A549 (cell line): ENCODE data around the gene DAD1. TPM values are rescaled to one million over a fixed set of nuclear protein-coding genes. Genes with fewer than 3 reads are reported as not detected.
A peak's percentile ranks its signal among the peaks of the same experiment; 100 is the strongest.

ENCODE experiments used
- ATAC-seq, 2 experiments: fragments of 200-7000 bp in 1 of 2; fragments of >200 bp in 1 of 2; cut with Nextera tagmentation in 1 of 2; cut with Tn5 transposase in 1 of 2; 3 replicates each; pipeline versions ENCODE4 v1.8.0 to v1.9.1; 2018 to 2020; ENCODE audit warnings: mild to moderate bottlenecking in 1 of 2, moderate library complexity in 1 of 2
- CTCF ChIA-PET: fragments of 300-600 bp; sonication (Branson Sonifier 250); formaldehyde crosslinking; extraction: SDS; loops from one replicate; lab custom pipeline; 2021; ENCODE audit warnings: antibody characterized with exemption, inconsistent platforms; lab: Yijun Ruan, JAX
- POLR2A ChIA-PET: fragments of 350-600 bp; formaldehyde crosslinking; extraction: SDS; loops from one replicate; lab custom pipeline; 2021; ENCODE audit warnings: antibody characterized with exemption, inconsistent platforms; lab: Yijun Ruan, JAX
- DNase-seq, 2 experiments: peaks; one replicate each; pipeline versions ENCODE4 v3.0.0 to v3.0.0-alpha.2; 2011 to 2016; ENCODE audit warnings: low read depth in 1 of 2, low spot score in 1 of 2
- FAIRE-seq: peaks from 2 replicates; lab custom pipeline; 2011; peaks lifted over from hg19 to GRCh38; lab: Jason Lieb, UNC
- H3K27ac ChIP-seq, 2 experiments: fragments of >200 bp; sonication (Bioruptor Twin); formaldehyde crosslinking; 3 replicates each; pipeline ENCODE4 v1.5.1; 2016 to 2017
- H3K4me1 ChIP-seq: fragments of >200 bp; sonication (Bioruptor Twin); formaldehyde crosslinking; 3 replicates; pipeline ENCODE4 v1.6.1; 2016
- H3K4me2 ChIP-seq: fragments of >200 bp; sonication (Bioruptor Twin); formaldehyde crosslinking; 3 replicates; pipeline ENCODE4 v1.6.1; 2016
- H3K4me3 ChIP-seq: fragments of >200 bp; sonication (Bioruptor Twin); formaldehyde crosslinking; 3 replicates; pipeline ENCODE4 v1.5.1; 2016
- H3K9me3 ChIP-seq: fragments of >200 bp; sonication (Bioruptor Twin); formaldehyde crosslinking; 3 replicates; pipeline ENCODE4 v1.6.1; 2016
- CEBPB ChIP-seq, 2 experiments: fragments of >200 bp in 1 of 2; sonication (Bioruptor Twin) in 1 of 2; formaldehyde crosslinking in 1 of 2; IDR thresholded peaks; 2 replicates each; pipeline ENCODE4 v1.6.1; 2012 to 2016
- CHD4 ChIP-seq: fragments of 200-600 bp; sonication (generic); IDR thresholded peaks from 2 replicates; pipeline ENCODE4 v1.6.1; 2016; ENCODE audit warnings: antibody characterized with exemption, mild to moderate bottlenecking, borderline replicate concordance
- EHF ChIP-seq: fragments of 250-450 bp; sonication (Bioruptor Pico); IDR thresholded peaks from 2 replicates; pipeline ENCODE4 v1.5.0; 2020; ENCODE audit warnings: mild to moderate bottlenecking
- EHMT2 ChIP-seq: fragments of 200-600 bp; sonication (generic); IDR thresholded peaks from 2 replicates; pipeline ENCODE4 v1.6.1; 2016; ENCODE audit warnings: antibody characterized with exemption, low read depth, mild to moderate bottlenecking, moderate library complexity
- ESRRA ChIP-seq: fragments of 150-350 bp; IDR thresholded peaks from 2 replicates; pipeline ENCODE4 v1.6.1; 2014; ENCODE audit warnings: mild to moderate bottlenecking, low read length, borderline replicate concordance
- FOSB ChIP-seq: fragments of 250-450 bp; sonication (Bioruptor Pico); IDR thresholded peaks from 2 replicates; pipeline ENCODE4 v1.5.0; 2020; ENCODE audit warnings: mild to moderate bottlenecking, moderate library complexity
- FOSL2 ChIP-seq, 2 experiments: fragments of 450-650 bp in 1 of 2; fragments of >200 bp in 1 of 2; sonication (Bioruptor Twin) in 1 of 2; formaldehyde crosslinking; IDR thresholded peaks; 2 replicates each; pipeline versions ENCODE4 v1.5.0 to v1.6.1; 2016 to 2020; ENCODE audit warnings: mild to moderate bottlenecking in 1 of 2, moderate library complexity in 1 of 2
- FOXS1 ChIP-seq: fragments of 250-450 bp; sonication (Bioruptor Pico); IDR thresholded peaks from 2 replicates; pipeline ENCODE4 v1.5.0; 2020; ENCODE audit warnings: mild to moderate bottlenecking, moderate library complexity
- NR3C1 ChIP-seq: fragments of >200 bp; sonication (Bioruptor Twin); formaldehyde crosslinking; IDR thresholded peaks from 3 replicates; pipeline ENCODE4 v1.6.1; 2017
- PHF8 ChIP-seq: fragments of 200-600 bp; sonication (generic); IDR thresholded peaks from 2 replicates; pipeline ENCODE4 v1.6.1; 2016; ENCODE audit warnings: low read depth, mild to moderate bottlenecking, antibody characterized with exemption, moderate library complexity, borderline replicate concordance
- REST ChIP-seq: fragments of 200-600 bp; sonication (generic); IDR thresholded peaks from 2 replicates; pipeline ENCODE4 v1.6.1; 2016; ENCODE audit warnings: antibody characterized with exemption, mild to moderate bottlenecking, moderate library complexity
- RNF2 ChIP-seq: fragments of 200-600 bp; sonication (generic); IDR thresholded peaks from 2 replicates; pipeline ENCODE4 v1.6.1; 2016; ENCODE audit warnings: low read depth, mild to moderate bottlenecking, antibody characterized with exemption, moderate library complexity, borderline replicate concordance
- TFCP2L1 ChIP-seq: fragments of 250-450 bp; sonication (Bioruptor Pico); IDR thresholded peaks from 2 replicates; pipeline ENCODE4 v1.5.0; 2021; ENCODE audit warnings: mild to moderate bottlenecking
- ZC3H11A ChIP-seq: fragments of 450-650 bp; IDR thresholded peaks from 2 replicates; pipeline ENCODE4 v1.6.1; 2014; ENCODE audit warnings: antibody characterized with exemption, mild to moderate bottlenecking
- ZFP36 ChIP-seq: fragments of 450-650 bp; IDR thresholded peaks from 2 replicates; pipeline ENCODE4 v1.6.1; 2014; ENCODE audit warnings: borderline replicate concordance; ENCODE audit not compliant: partially characterized antibody
- ZSCAN20 ChIP-seq: fragments of 250-450 bp; sonication (Bioruptor Pico); IDR thresholded peaks from 2 replicates; pipeline ENCODE4 v1.8.0; 2022; ENCODE audit warnings: mild to moderate bottlenecking, moderate library complexity
- WGBS: methylation state at CpG from one replicate; pipeline ENCODE4 v1.1.6; 2017; ENCODE audit errors: missing lambda C conversion rate; 5-methylcytosine and 5-hydroxymethylcytosine counted together
- polyA plus RNA-seq, 4 experiments: library from polyadenylated mRNA; depleted of rRNA in 3 of 4; stranded (reverse); fragments of >200 nt; fragmentation: RNase III in 1 of 4; extraction: RNeasy Plus Mini Kit Qiagen cat#74134 plus additional on column Dnase treatment in 1 of 4; gene quantifications; 2 replicates in 3 of 4; 3 replicates in 1 of 4; pipeline ENCODE4 v1.2.3, GENCODE V29; 2011 to 2017
- TF ChIP-seq, protein P1 (sequence below): fragments of >200 bp; sonication (Bioruptor Twin); formaldehyde crosslinking; IDR thresholded peaks from 2 replicates; pipeline ENCODE4 v1.6.1; 2016
- TF ChIP-seq, protein P2 (sequence below): fragments of >200 bp; sonication (Bioruptor Twin); formaldehyde crosslinking; IDR thresholded peaks from 3 replicates; pipeline ENCODE4 v1.6.1; 2016

DAD1 gene
- polyA plus RNA-seq, 2 of the 4 experiments (the other 2 are of a cell fraction) = 317 to 474 TPM

DNA sequence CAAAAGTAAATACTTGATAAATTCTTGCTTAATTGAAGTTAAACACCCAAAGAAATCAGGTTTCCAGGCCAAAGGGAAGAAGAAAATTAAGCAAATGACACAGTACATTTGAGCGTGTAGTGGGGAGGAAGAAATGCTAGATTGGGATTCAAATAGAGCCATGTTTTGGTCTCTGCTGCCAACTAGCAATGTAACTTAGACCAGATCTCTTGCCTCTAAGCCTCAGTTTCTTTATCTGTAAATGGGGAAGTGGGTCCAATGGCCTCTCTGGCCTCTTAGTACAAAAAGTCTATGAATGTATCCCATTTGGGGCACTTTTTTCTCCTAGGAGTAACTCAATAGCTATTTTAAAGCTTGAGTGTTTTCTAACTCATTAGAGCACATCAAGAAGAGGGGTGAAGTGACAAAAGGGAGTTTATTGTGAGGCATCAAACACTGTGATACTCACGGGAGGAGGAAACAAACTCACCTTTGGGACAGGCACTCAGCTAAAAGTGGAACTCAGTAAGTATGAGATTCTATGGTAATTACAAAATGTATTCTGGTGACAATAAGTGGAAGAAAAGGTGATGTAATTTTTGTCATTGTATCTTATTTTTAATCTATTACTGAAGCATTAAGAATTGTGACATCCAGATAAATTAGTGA is 55.8 kb downstream of the DAD1 start:
- FAIRE-seq (no peak), ATAC-seq (no peak), DNase-seq (no peak)
- POLR2A ChIA-PET = no interaction called here
- H3K27ac ChIP-seq = no peak overlapping the region
- H3K4me3 ChIP-seq = no peak overlapping the region
- CTCF ChIA-PET = interaction anchor here (0.8 to 1.2 kb wide), 3 partner anchors 9 to 145 kb away, joined by 3 to 5 read pairs (median 4); partner anchors contain the start of gene OR6J1
- no peak for TF ChIP-seq RNF2
- TF ChIP-seq TFCP2L1 (CRISPR knock-in tag) = no peak
- no peak for TF ChIP-seq REST
- no peak for TF ChIP-seq EHF (CRISPR knock-in tag)
- TF ChIP-seq ZC3H11A = no peak
- TF ChIP-seq, protein P1, sequence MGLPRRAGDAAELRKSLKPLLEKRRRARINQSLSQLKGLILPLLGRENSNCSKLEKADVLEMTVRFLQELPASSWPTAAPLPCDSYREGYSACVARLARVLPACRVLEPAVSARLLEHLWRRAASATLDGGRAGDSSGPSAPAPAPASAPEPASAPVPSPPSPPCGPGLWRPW = no peak
- TF ChIP-seq ZSCAN20 (CRISPR knock-in tag) = no peak
- no peak for TF ChIP-seq FOXS1 (CRISPR knock-in tag)
- TF ChIP-seq ESRRA = no peak
- no peak for TF ChIP-seq FOSB (CRISPR knock-in tag)
- whole genome bisulfite sequencing = 88% methylated on average over 2 of the region's 2 CpGs
- no peak overlapping the region for H3K4me2 ChIP-seq
- H3K9me3 ChIP-seq = no peaks in the 10 kb centered on the region
- H3K4me1 ChIP-seq = peaks cover 14% of the 10 kb centered on the region

GRCh38 chr14:22532345-22533056 is 56.5 kb downstream of the DAD1 start:
- DNase-seq = no peak
- Histone ChIP-seq H3K4me1 (peaks cover 12% of the 10 kb centered on the region), H3K9me3 (no peaks in the 10 kb centered on the region), H3K4me2 (no peak overlapping the region), H3K4me3 (no peak overlapping the region), H3K27ac (no peak overlapping the region)
- TF ChIP-seq EHMT2 (no peak), CEBPB (IDR thresholded peaks at IDR 0.05) (peak in 1 of 2 experiments; percentile 18; a peak in 1 of 4 replicates)
- CTCF ChIA-PET = interaction anchor here (0.7 to 1.3 kb wide), 5 partner anchors 9 to 212 kb away, joined by 3 to 4 read pairs (median 3); no protein-coding TSS in a partner anchor
- WGBS = 68% methylated on average over 3 of the region's 3 CpGs
- ATAC-seq = no peak
- POLR2A ChIA-PET = no interaction called here
- FAIRE-seq = no peak

GRCh38 chr14:22531451-22532344 is 57.3 kb downstream of the DAD1 start:
- H3K9me3 ChIP-seq = no peaks in the 10 kb centered on the region
- no peak overlapping the region for H3K4me3 ChIP-seq
- FAIRE-seq = no peak
- no peak for DNase-seq
- ChIA-PET POLR2A (no interaction called here), CTCF (interaction anchor here (0.7 to 1.3 kb wide), 5 partner anchors 25 to 211 kb away, joined by 3 to 4 read pairs (median 3); no protein-coding TSS in a partner anchor)
- 70% methylated on average over 5 of the region's 5 CpGs for WGBS
- H3K4me2 ChIP-seq = no peak overlapping the region
- H3K4me1 ChIP-seq = peaks cover 4% of the 10 kb centered on the region
- H3K27ac ChIP-seq = no peak overlapping the region
- ATAC-seq = no peak
- no peak for TF ChIP-seq CHD4
- TF ChIP-seq ZFP36 = no peak
- no peak for TF ChIP-seq FOXS1 (CRISPR knock-in tag)
- TF ChIP-seq REST = no peak
- TF ChIP-seq, protein P2, sequence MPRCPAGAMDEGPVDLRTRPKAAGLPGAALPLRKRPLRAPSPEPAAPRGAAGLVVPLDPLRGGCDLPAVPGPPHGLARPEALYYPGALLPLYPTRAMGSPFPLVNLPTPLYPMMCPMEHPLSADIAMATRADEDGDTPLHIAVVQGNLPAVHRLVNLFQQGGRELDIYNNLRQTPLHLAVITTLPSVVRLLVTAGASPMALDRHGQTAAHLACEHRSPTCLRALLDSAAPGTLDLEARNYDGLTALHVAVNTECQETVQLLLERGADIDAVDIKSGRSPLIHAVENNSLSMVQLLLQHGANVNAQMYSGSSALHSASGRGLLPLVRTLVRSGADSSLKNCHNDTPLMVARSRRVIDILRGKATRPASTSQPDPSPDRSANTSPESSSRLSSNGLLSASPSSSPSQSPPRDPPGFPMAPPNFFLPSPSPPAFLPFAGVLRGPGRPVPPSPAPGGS = no peak
- TF ChIP-seq NR3C1 = no peak
- TF ChIP-seq RNF2 = no peak
- no peak for TF ChIP-seq FOSL2 (IDR thresholded peaks at IDR 0.05)
- TF ChIP-seq FOSL2 (CRISPR knock-in tag; IDR thresholded peaks at IDR 0.05) = no peak
- no peak for TF ChIP-seq ESRRA
- TF ChIP-seq PHF8 = no peak
- no peak for TF ChIP-seq CEBPB (IDR thresholded peaks at IDR 0.05)
